Sigmoid colon (tissue), 7 donors: ENCODE results near the gene SORCS2. TPM values are rescaled to one million over a fixed set of nuclear protein-coding genes. Genes with fewer than 3 reads are reported as not detected.

Experiments
- DNase-seq: peaks from one replicate; pipeline ENCODE4 v3.0.0-alpha.2; 2019
- H3K27ac ChIP-seq, 4 donors: fragments of 200-600 bp; sonication (generic); one replicate each; pipeline ENCODE4 v1.5.1; 2016 to 2019; ENCODE audit warnings: mild to moderate bottlenecking in 1 of 4
- H3K27me3 ChIP-seq, 3 donors: fragments of 200-600 bp; sonication (generic); one replicate each; pipeline ENCODE4 v1.5.1; 2019; ENCODE audit warnings: mild to moderate bottlenecking in 1 of 3
- H3K36me3 ChIP-seq, 4 donors: fragments of 200-600 bp; sonication (generic); one replicate each; pipeline ENCODE4 v1.5.1; 2016 to 2019
- H3K4me1 ChIP-seq, 4 donors: fragments of 200-600 bp; sonication (generic); one replicate each; pipeline ENCODE4 v1.5.1; 2017 to 2019
- H3K4me3 ChIP-seq, 4 donors: fragments of 200-600 bp; sonication (generic); one replicate each; pipeline ENCODE4 v1.5.1; 2017 to 2019; ENCODE audit warnings: mild to moderate bottlenecking in 2 of 4, moderate library complexity in 1 of 4
- H3K9me3 ChIP-seq, 4 donors: fragments of 200-600 bp in 3 of 4; sonication (generic) in 3 of 4; one replicate each; pipeline versions ENCODE4 v1.5.1 to v1.6.1; 2013 to 2019
- CTCF ChIP-seq, 4 experiments: fragments of 450-650 bp in 3 of 4; fragments of 200-600 bp in 1 of 4; IDR thresholded peaks; one replicate each; pipeline ENCODE4 v1.5.1; 2016 to 2019; ENCODE audit warnings: antibody characterized with exemption in 4 of 4, mild to moderate bottlenecking in 3 of 4, moderate library complexity in 2 of 4
- EP300 ChIP-seq, 4 donors: sonication (generic); formaldehyde crosslinking; IDR thresholded peaks; one replicate each; pipeline ENCODE4 v1.6.1; 2017; ENCODE audit warnings: antibody characterized with exemption in 4 of 4
- POLR2A ChIP-seq, 2 donors: fragments of 450-650 bp; IDR thresholded peaks; one replicate each; pipeline ENCODE4 v1.6.1; 2016; ENCODE audit warnings: antibody characterized with exemption in 2 of 2, mild to moderate bottlenecking in 2 of 2, moderate library complexity in 2 of 2
- POLR2AphosphoS5 ChIP-seq, 4 donors: sonication (generic); formaldehyde crosslinking; IDR thresholded peaks; one replicate each; pipeline ENCODE4 v1.6.1; 2017; ENCODE audit warnings: antibody characterized with exemption in 4 of 4
- WGBS, 2 donors: extraction: QIAGEN DNeasy Blood & Tissue Kit; methylation state at CpG; one replicate each; pipeline ENCODE4 v1.1.7; 2013; 5-methylcytosine and 5-hydroxymethylcytosine counted together
- intact Hi-C: fragments of 100-400 bp; cut with DNase I; formaldehyde crosslinking; loops from one replicate; pipeline ENCODE4 v1.15.1; 2023
- polyA plus RNA-seq, 3 donors: library from polyadenylated mRNA; stranded (reverse); fragments of 200-250 nt; gene quantifications; one replicate each; pipeline ENCODE4 v1.2.3, GENCODE V29; 2013
- total RNA-seq, 4 donors: library from RNA; depleted of rRNA; stranded (reverse); fragments of >200 nt; gene quantifications; one replicate each; pipeline ENCODE4 v1.1.0, GENCODE V29; 2016
- donor health status: healthy with polysubstance abuse.
- donor health status: Bipolar disorder and iron deficiency.
- donor health status: healthy.

SORCS2 gene
- total and polyA plus RNA-seq, 7 donors, result 1.8 to 6.4 (median 3.9) TPM; not detected in 2

- WGBS, 2 donors, result 89 to 93% methylated on average over 3 of the region's 3 CpGs
- intact Hi-C loops, result no loop called here
- no peaks in the 10 kb centered on the region for H3K36me3 ChIP-seq
- H3K27ac ChIP-seq, result no peak overlapping the region
- H3K27me3 ChIP-seq, result no peaks in the 10 kb centered on the region
- DNase-seq, result no peak
- H3K4me3 ChIP-seq, result no peak overlapping the region
- H3K9me3 ChIP-seq, result no peaks in the 10 kb centered on the region
- TF ChIP-seq CTCF (IDR thresholded peaks at IDR 0.05) (no peak), EP300 (IDR thresholded peaks at IDR 0.05) (no peak), POLR2A (IDR thresholded peaks at IDR 0.05) (no peak), POLR2AphosphoS5 (IDR thresholded peaks at IDR 0.05) (no peak)
- no peaks in the 10 kb centered on the region for H3K4me1 ChIP-seq
These were observed 423.9 kb downstream of the SORCS2 start for GRCh38 chr4:7616193-7616592.

DNA sequence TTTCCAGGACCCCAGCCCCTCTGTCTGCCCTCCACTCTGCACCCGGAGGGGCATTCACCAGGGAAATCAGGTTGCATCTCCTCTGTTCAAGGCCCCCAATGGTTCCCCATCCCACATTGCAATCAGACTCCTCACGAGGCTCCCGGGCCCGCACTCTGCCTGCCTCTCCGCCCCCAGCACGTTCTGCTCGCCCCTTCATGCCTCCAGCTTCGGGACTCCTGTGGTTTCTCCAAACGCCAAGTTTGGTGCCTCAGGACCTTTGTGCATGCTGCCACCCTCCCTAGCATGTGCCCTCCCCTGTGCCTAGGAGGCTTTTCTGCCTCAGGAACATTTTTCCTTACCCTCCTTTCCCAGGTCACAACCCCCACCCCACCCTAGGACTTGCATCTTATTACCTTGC is 426.0 kb downstream of the SORCS2 start:
- TF ChIP-seq POLR2AphosphoS5 (IDR thresholded peaks at IDR 0.05), result no peak
- no peak for TF ChIP-seq EP300 (IDR thresholded peaks at IDR 0.05)
- TF ChIP-seq CTCF (IDR thresholded peaks at IDR 0.05), result no peak
- TF ChIP-seq POLR2A (IDR thresholded peaks at IDR 0.05), result no peak
- no peaks in the 10 kb centered on the region for H3K36me3 ChIP-seq
- H3K27ac ChIP-seq, result no peak overlapping the region
- H3K9me3 ChIP-seq, result no peaks in the 10 kb centered on the region
- DNase-seq, result no peak
- H3K4me3 ChIP-seq, result no peak overlapping the region
- intact Hi-C loops, result no loop called here
- no peaks in the 10 kb centered on the region for H3K4me1 ChIP-seq
- no peaks in the 10 kb centered on the region for H3K27me3 ChIP-seq
- 78 to 81% methylated on average over 9 of the region's 9 CpGs for whole genome bisulfite sequencing, 2 donors

GRCh38 chr4:7620086-7620813 is 427.9 kb downstream of the SORCS2 start:
- 67 to 77% methylated on average over 16 of the region's 16 CpGs for WGBS, 2 donors
- no peak overlapping the region for H3K27ac ChIP-seq
- peaks cover 0 to 6% (median 0%) of the 10 kb centered on the region in 4 donors for H3K4me1 ChIP-seq
- intact Hi-C loops, result no loop called here
- H3K9me3 ChIP-seq, result no peaks in the 10 kb centered on the region
- DNase-seq, result no peak
- no peaks in the 10 kb centered on the region for H3K27me3 ChIP-seq
- H3K4me3 ChIP-seq, result no peak overlapping the region
- TF ChIP-seq CTCF (IDR thresholded peaks at IDR 0.05), result no peak
- no peaks in the 10 kb centered on the region for H3K36me3 ChIP-seq

DNA sequence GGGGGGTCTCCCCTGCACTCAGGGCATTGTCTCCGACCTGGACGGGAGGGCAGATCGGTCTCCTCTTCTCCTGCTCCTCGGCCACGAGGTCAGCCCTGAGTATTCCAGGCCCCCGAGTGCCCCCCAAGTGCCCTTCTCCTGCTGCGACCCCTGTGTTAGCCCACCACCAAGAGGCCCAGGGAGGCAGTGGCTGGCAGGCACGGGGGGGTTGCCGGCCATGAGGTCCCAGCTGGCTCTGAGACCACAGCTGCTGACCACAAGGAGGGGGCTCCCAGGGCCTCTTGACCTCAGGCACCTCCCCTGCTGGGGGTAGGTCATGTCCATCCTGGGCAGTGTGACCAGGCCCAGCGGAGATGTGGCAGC is 428.5 kb downstream of the SORCS2 start:
- Histone ChIP-seq H3K4me1 (peaks cover 0 to 6% (median 0%) of the 10 kb centered on the region in 4 donors), H3K27me3 (no peaks in the 10 kb centered on the region), H3K27ac (no peak overlapping the region), H3K4me3 (no peak overlapping the region), H3K36me3 (no peaks in the 10 kb centered on the region), H3K9me3 (no peaks in the 10 kb centered on the region)
- no peak for TF ChIP-seq POLR2AphosphoS5 (IDR thresholded peaks at IDR 0.05)
- TF ChIP-seq POLR2A (IDR thresholded peaks at IDR 0.05), result no peak
- TF ChIP-seq CTCF (IDR thresholded peaks at IDR 0.05), result no peak
- WGBS, 2 donors, result 67 to 73% methylated on average over 10 of the region's 10 CpGs
- DNase-seq, result no peak
- intact Hi-C loops, result no loop called here
